ENCODE measurements around the gene TMPRSS6.

GRCh38 chr22:37145180-37146050 lies 35.9 kb upstream of the TMPRSS6 start:
- TF ChIP-seq POLR2A (IDR thresholded peaks at IDR 0.05) (no peak), CTCF (IDR thresholded peaks at IDR 0.05) (no peak)

Data from heart left ventricle (tissue), 13 donors.